NCI-H128 (cell line): Measurements from ENCODE around the gene EVX1.

Source experiments
- DNase-seq: peaks from one replicate; lab custom pipeline; 2025; ENCODE audit not compliant: unreplicated experiment; lab: John Stamatoyannopoulos, UW

EVX1 gene

GRCh38 chr7:27242555-27243339 lies at the start of gene EVX1:
TSS of gene EVX1 (plus strand) at chr7:27242802. CDS start at chr7:27243031, 229 bp downstream.
- peak; percentile 48 for DNase-seq

GRCh38 chr7:27193335-27194001 lies 49.1 kb upstream of the EVX1 start:
- no peak for DNase-seq

GRCh38 chr7:27194002-27194352 lies 48.6 kb upstream of the EVX1 start:
- no peak for DNase-seq

- no peak for DNase-seq
Measured at GRCh38 chr7:27194686-27195379, 47.8 kb upstream of the EVX1 start.

- peak; percentile 24 for DNase-seq
Measured at GRCh38 chr7:27196287-27196767, 46.3 kb upstream of the EVX1 start.

GRCh38 chr7:27197137-27198042 lies 45.2 kb upstream of the EVX1 start:
- no peak for DNase-seq

- DNase-seq: no peak
Measured at GRCh38 chr7:27198138-27198841, 44.3 kb upstream of the EVX1 start.

GRCh38 chr7:27198871-27199801 lies 43.5 kb upstream of the EVX1 start:
- no peak for DNase-seq

GRCh38 chr7:27199849-27200760 lies 42.5 kb upstream of the EVX1 start, which contains the start of gene HOXA13:
TSS of gene HOXA13 (minus strand) at chr7:27200091. CDS start at chr7:27200077, 14 bp downstream.
- DNase-seq: peak; percentile 65

GRCh38 chr7:27200761-27201579 lies 41.6 kb upstream of the EVX1 start:
- no peak for DNase-seq

- no peak for DNase-seq
Measured at GRCh38 chr7:27201580-27202017, 41.0 kb upstream of the EVX1 start.

GRCh38 chr7:27202018-27202861 lies 40.4 kb upstream of the EVX1 start:
- no peak for DNase-seq

- DNase-seq: no peak
Measured at GRCh38 chr7:27202862-27203134, 39.8 kb upstream of the EVX1 start.

GRCh38 chr7:27203365-27203953 lies 39.1 kb upstream of the EVX1 start:
- no peak for DNase-seq

GRCh38 chr7:27203964-27204594 lies 38.5 kb upstream of the EVX1 start:
- no peak for DNase-seq
